H9 (cell line): ENCODE results near the gene TSPAN18. TPM values are rescaled to one million over a fixed set of nuclear protein-coding genes. Genes with fewer than 3 reads are reported as not detected.
A peak's percentile ranks its signal among the peaks of the same experiment; 100 is the strongest.

Source experiments
- DNase-seq: peaks from one replicate; pipeline ENCODE4 v3.0.0-alpha.2; 2017
- H2AFZ ChIP-seq: one replicate; pipeline ENCODE4 v1.6.1; 2013; ENCODE audit warnings: mild to moderate bottlenecking, low read length, control low read depth, moderate library complexity
- H2AK5ac ChIP-seq: 2 replicates; pipeline ENCODE4 v1.6.1; 2013; ENCODE audit warnings: low read length, control low read depth, mixed read lengths; ENCODE audit not compliant: insufficient read length
- H2BK120ac ChIP-seq: one replicate; pipeline ENCODE4 v1.6.1; 2013; ENCODE audit warnings: low read depth, mild to moderate bottlenecking, low read length, control low read depth, inconsistent platforms; ENCODE audit not compliant: poor library complexity, severe bottlenecking
- H2BK12ac ChIP-seq: 2 replicates; pipeline ENCODE4 v1.6.1; 2013; ENCODE audit warnings: low read length, control low read depth, mixed read lengths, low read depth; ENCODE audit not compliant: insufficient read length
- H2BK15ac ChIP-seq: 2 replicates; pipeline ENCODE4 v1.6.1; 2013; ENCODE audit warnings: low read depth, low read length, control low read depth
- H2BK20ac ChIP-seq: one replicate; pipeline ENCODE4 v1.6.1; 2013; ENCODE audit warnings: low read depth, mild to moderate bottlenecking, low read length, control low read depth, inconsistent platforms; ENCODE audit not compliant: poor library complexity, severe bottlenecking
- H2BK5ac ChIP-seq: 2 replicates; pipeline ENCODE4 v1.6.1; 2013; ENCODE audit warnings: low read length, control low read depth, mixed read lengths; ENCODE audit not compliant: insufficient read length
- H3K14ac ChIP-seq: 2 replicates; pipeline ENCODE4 v1.6.1; 2013; ENCODE audit warnings: low read length, control low read depth; ENCODE audit not compliant: insufficient read depth
- H3K18ac ChIP-seq: 2 replicates; pipeline ENCODE4 v1.6.1; 2013; ENCODE audit warnings: low read depth, mild to moderate bottlenecking, mixed read lengths, low read length, control low read depth; ENCODE audit not compliant: insufficient read length
- H3K23ac ChIP-seq: 2 replicates; pipeline ENCODE4 v1.6.1; 2013; ENCODE audit warnings: low read length, control low read depth, mixed read lengths, low read depth; ENCODE audit not compliant: insufficient read length
- H3K23me2 ChIP-seq: 2 replicates; pipeline ENCODE4 v1.6.1; 2013; ENCODE audit warnings: low read depth, mild to moderate bottlenecking, mixed read lengths, low read length, control low read depth; ENCODE audit not compliant: insufficient read length, poor library complexity, severe bottlenecking
- H3K27ac ChIP-seq: 2 replicates; pipeline ENCODE4 v1.5.1; 2013; ENCODE audit warnings: low read length, control low read depth, mixed read lengths, low read depth; ENCODE audit not compliant: insufficient read length
- H3K27me3 ChIP-seq: 2 replicates; pipeline ENCODE4 v1.6.1; 2013; ENCODE audit warnings: low read length, control low read depth, inconsistent platforms; ENCODE audit not compliant: insufficient read depth
- H3K4ac ChIP-seq: 2 replicates; pipeline ENCODE4 v1.6.1; 2013; ENCODE audit warnings: low read depth, mild to moderate bottlenecking, control low read depth, inconsistent platforms, low read length, moderate library complexity
- H3K4me1 ChIP-seq: 2 replicates; pipeline ENCODE4 v1.6.1; 2013; ENCODE audit warnings: low read length, control low read depth, inconsistent platforms; ENCODE audit not compliant: insufficient read depth
- H3K4me2 ChIP-seq: 2 replicates; pipeline ENCODE4 v1.6.1; 2013; ENCODE audit warnings: low read length, control low read depth, mixed read lengths; ENCODE audit not compliant: insufficient read length, insufficient read depth
- H3K56ac ChIP-seq: 2 replicates; pipeline ENCODE4 v1.6.1; 2013; ENCODE audit warnings: low read depth, mild to moderate bottlenecking, mixed read lengths, low read length, control low read depth; ENCODE audit not compliant: insufficient read length
- H3K79me1 ChIP-seq: 2 replicates; pipeline ENCODE4 v1.6.1; 2013; ENCODE audit warnings: low read depth, mild to moderate bottlenecking, moderate library complexity, low read length, control low read depth, inconsistent platforms; ENCODE audit not compliant: insufficient read depth, poor library complexity, severe bottlenecking
- H3K79me2 ChIP-seq: 2 replicates; pipeline ENCODE4 v1.6.1; 2013; ENCODE audit warnings: low read length, control low read depth, inconsistent platforms; ENCODE audit not compliant: insufficient read depth
- H3K9ac ChIP-seq: 2 replicates; pipeline ENCODE4 v1.6.1; 2013; ENCODE audit warnings: low read length, control low read depth, mixed read lengths; ENCODE audit not compliant: insufficient read length; ENCODE audit errors: extremely low read depth
- H3K9me3 ChIP-seq: one replicate; pipeline ENCODE4 v1.6.1; 2013; ENCODE audit warnings: low read depth, low read length, inconsistent platforms; ENCODE audit not compliant: control insufficient read depth
- H3T11ph ChIP-seq: one replicate; pipeline ENCODE4 v1.6.1; 2013; ENCODE audit warnings: mild to moderate bottlenecking, low read length, control low read depth, inconsistent platforms
- H4K20me1 ChIP-seq: one replicate; pipeline ENCODE4 v1.6.1; 2013; ENCODE audit not compliant: control insufficient read depth, insufficient read length, insufficient read depth
- H4K5ac ChIP-seq: 2 replicates; pipeline ENCODE4 v1.6.1; 2013; ENCODE audit warnings: low read depth, mild to moderate bottlenecking, mixed read lengths, low read length, control low read depth; ENCODE audit not compliant: insufficient read length
- H4K8ac ChIP-seq: replicated peaks from 2 replicates; pipeline ENCODE4 v1.6.1; 2013; ENCODE audit warnings: low read length, control low read depth, mixed read lengths, low read depth; ENCODE audit not compliant: insufficient read length
- H4K91ac ChIP-seq: 2 replicates; pipeline ENCODE4 v1.6.1; 2013; ENCODE audit warnings: low read depth, mild to moderate bottlenecking, moderate library complexity, mixed read lengths, low read length, control low read depth; ENCODE audit not compliant: insufficient read length
- H3K27ac Mint-ChIP-seq, 3 experiments: 2 replicates in 2 of 3; 3 replicates in 1 of 3; pipeline ENCODE4 v1.8.0; 2020 to 2021; ENCODE audit warnings: mixed read lengths in 3 of 3, mild to moderate bottlenecking in 1 of 3, moderate library complexity in 1 of 3
- H3K27me3 Mint-ChIP-seq: 2 replicates; pipeline ENCODE4 v1.8.0; 2021; ENCODE audit warnings: low read depth, mild to moderate bottlenecking, moderate library complexity, mixed read lengths
- H3K36me3 Mint-ChIP-seq, 3 experiments: 2 replicates in 2 of 3; 3 replicates in 1 of 3; pipeline ENCODE4 v1.8.0; 2020 to 2021; ENCODE audit warnings: low read depth in 3 of 3, mixed read lengths in 3 of 3; ENCODE audit not compliant: insufficient read depth in 1 of 3
- H3K4me1 Mint-ChIP-seq, 2 experiments: 2 replicates each; pipeline ENCODE4 v1.8.0; 2020; ENCODE audit warnings: mixed read lengths in 2 of 2
- H3K4me3 Mint-ChIP-seq, 2 experiments: 2 replicates in 1 of 2; 3 replicates in 1 of 2; pipeline ENCODE4 v1.8.0; 2020 to 2021; ENCODE audit warnings: mild to moderate bottlenecking in 2 of 2, mixed read lengths in 2 of 2, moderate library complexity in 1 of 2
- H3K9me3 Mint-ChIP-seq, 2 experiments: 2 replicates in 1 of 2; 3 replicates in 1 of 2; pipeline ENCODE4 v1.8.0; 2020; ENCODE audit warnings: mild to moderate bottlenecking in 2 of 2, mixed read lengths in 2 of 2, moderate library complexity in 1 of 2
- CTCF ChIP-seq: fragments of 200-600 bp; sonication (generic); conservative IDR thresholded peaks from 3 replicates; pipeline ENCODE4 v1.8.0; 2021; ENCODE audit warnings: antibody characterized with exemption, mild to moderate bottlenecking
- WGBS: extraction: QIAGEN DNeasy Blood & Tissue Kit; methylation state at CpG from one replicate; pipeline ENCODE4 v1.1.7; 2013; ENCODE audit warnings: missing lambda C conversion rate, low lambda C conversion rate, mixed read lengths; ENCODE audit not compliant: insufficient read length; ENCODE audit errors: extremely low coverage; 5-methylcytosine and 5-hydroxymethylcytosine counted together
- total RNA-seq: library from RNA; stranded (reverse); gene quantifications from 2 replicates; pipeline ENCODE4 v1.2.1, GENCODE V29; 2021

Gene TSPAN18
- total RNA-seq, 1 experiment from 2014 or later: 25.3 TPM

- Histone ChIP-seq H3K14ac (no peak overlapping the region; the same call in 1 of the 2 replicates), H3K79me1 (no peaks in the 10 kb centered on the region), H3K4me1 (peaks cover 9% of the 10 kb centered on the region; the same call in 1 of the 2 replicates), H4K20me1 (no peaks in the 10 kb centered on the region), H3K23ac (no peak overlapping the region), H4K8ac (no peak overlapping the region), H3K79me2 (no peaks in the 10 kb centered on the region), H3K27ac (no peak overlapping the region), H3K9ac (no peak overlapping the region), H3K4ac (no peak overlapping the region; the same call in 1 of the 2 replicates), H2AK5ac (no peak overlapping the region), H3K23me2 (no peaks in the 10 kb centered on the region), H3K9me3 (no peaks in the 10 kb centered on the region), H3K4me2 (no peak overlapping the region), H2BK120ac (no peak overlapping the region), H3K27me3 (no peaks in the 10 kb centered on the region), H3K56ac (no peak overlapping the region), H4K5ac (no peak overlapping the region), H2AFZ (no peak overlapping the region), H2BK12ac (no peak overlapping the region), H3K18ac (peak overlapping the region; percentile 11), H2BK20ac (no peak overlapping the region), H4K91ac (no peak overlapping the region), H2BK15ac (no peak overlapping the region), H3T11ph (no peak overlapping the region), H2BK5ac (no peak overlapping the region)
- DNase-seq: no peak
- Mint-ChIP-seq H3K4me1 (peaks cover 73 to 76% of the 10 kb centered on the region in 2 experiments), H3K4me3 (no peak overlapping the region), H3K27me3 (peaks cover 3% of the 10 kb centered on the region; the same call in 1 of the 2 replicates), H3K9me3 (peaks cover 18 to 20% of the 10 kb centered on the region in 2 experiments), H3K27ac (no peak overlapping the region), H3K36me3 (peaks cover 5 to 24% (median 12%) of the 10 kb centered on the region in 3 experiments)
- no peak for TF ChIP-seq CTCF
- WGBS: no CpG with 5 or more reads among the region's 6 CpGs
Measured at GRCh38 chr11:44839458-44840084, 112.8 kb downstream of the TSPAN18 start.
